Measurements from ENCODE around the gene CLIC3.

GRCh38 chr9:137012694-137013570, 16.6 kb upstream of the CLIC3 start:
- TF ChIP-seq CSDC2 (CRISPR knock-in tag; IDR thresholded peaks at IDR 0.05) = no peak
- TF ChIP-seq PATZ1 (CRISPR knock-in tag; IDR thresholded peaks at IDR 0.05; ENCODE audit: borderline replicate concordance) = no peak
- no peak for TF ChIP-seq GLIS3 (CRISPR knock-in tag; IDR thresholded peaks at IDR 0.05)
